PFSK-1 (cell line): Measurements from ENCODE around the gene NBR1.

ENCODE experiments used
- FOXP2 ChIP-seq: optimal IDR thresholded peaks from 2 replicates; pipeline ENCODE3; 2011; ENCODE audit warnings: borderline replicate concordance, control low read depth, inconsistent platforms; ENCODE audit not compliant: insufficient read depth; ENCODE audit errors: extremely low read length, extremely low read depth
- POLR2AphosphoS5 ChIP-seq: IDR thresholded peaks from 2 replicates; pipeline ENCODE4 v1.6.1; 2012; ENCODE audit warnings: low read depth, mild to moderate bottlenecking, control low read depth, low read length, moderate library complexity
- SIN3A ChIP-seq: IDR thresholded peaks from 2 replicates; pipeline ENCODE4 v1.6.1; 2012; ENCODE audit warnings: mild to moderate bottlenecking, low read length, moderate library complexity, borderline replicate concordance; ENCODE audit not compliant: insufficient read depth
- TAF1 ChIP-seq: IDR thresholded peaks from 2 replicates; pipeline ENCODE4 v1.6.1; 2012; ENCODE audit warnings: low read length, control low read depth, borderline replicate concordance; ENCODE audit not compliant: insufficient read depth
- TF ChIP-seq, protein P1 (sequence below), 2 experiments: IDR thresholded peaks; 2 replicates each; pipeline versions ENCODE4 v1.6.1 to v1.8.0; 2011 to 2012; ENCODE audit warnings: low read depth in 2 of 2, low read length in 2 of 2, control low read depth in 1 of 2, inconsistent platforms in 1 of 2, mild to moderate bottlenecking in 1 of 2, moderate library complexity in 1 of 2; ENCODE audit not compliant: insufficient read depth in 1 of 2

NBR1 gene

GRCh38 chr17:43155666-43156065 lies 15.3 kb upstream of the NBR1 start:
- TF ChIP-seq, protein P1, sequence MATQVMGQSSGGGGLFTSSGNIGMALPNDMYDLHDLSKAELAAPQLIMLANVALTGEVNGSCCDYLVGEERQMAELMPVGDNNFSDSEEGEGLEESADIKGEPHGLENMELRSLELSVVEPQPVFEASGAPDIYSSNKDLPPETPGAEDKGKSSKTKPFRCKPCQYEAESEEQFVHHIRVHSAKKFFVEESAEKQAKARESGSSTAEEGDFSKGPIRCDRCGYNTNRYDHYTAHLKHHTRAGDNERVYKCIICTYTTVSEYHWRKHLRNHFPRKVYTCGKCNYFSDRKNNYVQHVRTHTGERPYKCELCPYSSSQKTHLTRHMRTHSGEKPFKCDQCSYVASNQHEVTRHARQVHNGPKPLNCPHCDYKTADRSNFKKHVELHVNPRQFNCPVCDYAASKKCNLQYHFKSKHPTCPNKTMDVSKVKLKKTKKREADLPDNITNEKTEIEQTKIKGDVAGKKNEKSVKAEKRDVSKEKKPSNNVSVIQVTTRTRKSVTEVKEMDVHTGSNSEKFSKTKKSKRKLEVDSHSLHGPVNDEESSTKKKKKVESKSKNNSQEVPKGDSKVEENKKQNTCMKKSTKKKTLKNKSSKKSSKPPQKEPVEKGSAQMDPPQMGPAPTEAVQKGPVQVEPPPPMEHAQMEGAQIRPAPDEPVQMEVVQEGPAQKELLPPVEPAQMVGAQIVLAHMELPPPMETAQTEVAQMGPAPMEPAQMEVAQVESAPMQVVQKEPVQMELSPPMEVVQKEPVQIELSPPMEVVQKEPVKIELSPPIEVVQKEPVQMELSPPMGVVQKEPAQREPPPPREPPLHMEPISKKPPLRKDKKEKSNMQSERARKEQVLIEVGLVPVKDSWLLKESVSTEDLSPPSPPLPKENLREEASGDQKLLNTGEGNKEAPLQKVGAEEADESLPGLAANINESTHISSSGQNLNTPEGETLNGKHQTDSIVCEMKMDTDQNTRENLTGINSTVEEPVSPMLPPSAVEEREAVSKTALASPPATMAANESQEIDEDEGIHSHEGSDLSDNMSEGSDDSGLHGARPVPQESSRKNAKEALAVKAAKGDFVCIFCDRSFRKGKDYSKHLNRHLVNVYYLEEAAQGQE (IDR thresholded peaks at IDR 0.05; ENCODE audit: insufficient read depth in 1 of 2, low read depth in 2 of 2, low read length in 2 of 2): no peak
- TF ChIP-seq SIN3A (no peak), FOXP2 (no peak), POLR2AphosphoS5 (no peak), TAF1 (no peak)

DNA sequence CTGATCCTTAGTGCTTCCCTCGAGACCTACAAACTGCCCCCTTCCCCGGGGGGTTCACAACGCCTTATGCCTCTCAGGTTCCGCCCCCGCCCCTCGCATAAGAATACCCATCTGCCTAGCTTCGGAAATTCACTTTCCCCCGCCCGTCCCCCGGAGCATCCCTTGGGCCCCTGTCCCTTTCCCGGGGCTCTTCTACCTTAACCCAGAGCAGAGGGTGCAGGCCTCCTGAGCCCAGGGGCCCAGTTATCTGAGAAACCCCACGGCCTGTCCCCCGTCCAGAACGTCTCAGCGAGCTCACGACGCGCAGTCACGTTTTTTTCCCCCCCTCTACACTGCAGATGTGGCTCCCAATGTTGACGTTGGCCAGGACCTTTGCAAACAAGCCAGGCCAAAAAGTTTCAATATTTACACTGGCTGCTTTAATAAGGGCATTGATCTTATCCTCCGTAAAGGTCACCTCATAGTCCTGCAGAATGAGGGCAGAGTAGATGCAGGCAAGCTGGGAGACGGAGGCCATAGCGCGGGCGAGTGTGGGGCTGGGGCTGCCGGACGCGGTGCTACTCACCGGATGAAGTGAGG lies 1.4 kb upstream of the NBR1 start:
- no peak for TF ChIP-seq FOXP2
- no peak for TF ChIP-seq SIN3A
- no peak for TF ChIP-seq POLR2AphosphoS5
- TF ChIP-seq, protein P1 (IDR thresholded peaks at IDR 0.05; ENCODE audit: insufficient read depth in 1 of 2, low read depth in 2 of 2, low read length in 2 of 2): no peak
- TF ChIP-seq TAF1: no peak

GRCh38 chr17:43170140-43170765 lies 761 bp upstream of the NBR1 start:
- no peak for TF ChIP-seq TAF1
- TF ChIP-seq SIN3A: peak; percentile 40; the same call in 1 of the 2 replicates
- no peak for TF ChIP-seq FOXP2

DNA sequence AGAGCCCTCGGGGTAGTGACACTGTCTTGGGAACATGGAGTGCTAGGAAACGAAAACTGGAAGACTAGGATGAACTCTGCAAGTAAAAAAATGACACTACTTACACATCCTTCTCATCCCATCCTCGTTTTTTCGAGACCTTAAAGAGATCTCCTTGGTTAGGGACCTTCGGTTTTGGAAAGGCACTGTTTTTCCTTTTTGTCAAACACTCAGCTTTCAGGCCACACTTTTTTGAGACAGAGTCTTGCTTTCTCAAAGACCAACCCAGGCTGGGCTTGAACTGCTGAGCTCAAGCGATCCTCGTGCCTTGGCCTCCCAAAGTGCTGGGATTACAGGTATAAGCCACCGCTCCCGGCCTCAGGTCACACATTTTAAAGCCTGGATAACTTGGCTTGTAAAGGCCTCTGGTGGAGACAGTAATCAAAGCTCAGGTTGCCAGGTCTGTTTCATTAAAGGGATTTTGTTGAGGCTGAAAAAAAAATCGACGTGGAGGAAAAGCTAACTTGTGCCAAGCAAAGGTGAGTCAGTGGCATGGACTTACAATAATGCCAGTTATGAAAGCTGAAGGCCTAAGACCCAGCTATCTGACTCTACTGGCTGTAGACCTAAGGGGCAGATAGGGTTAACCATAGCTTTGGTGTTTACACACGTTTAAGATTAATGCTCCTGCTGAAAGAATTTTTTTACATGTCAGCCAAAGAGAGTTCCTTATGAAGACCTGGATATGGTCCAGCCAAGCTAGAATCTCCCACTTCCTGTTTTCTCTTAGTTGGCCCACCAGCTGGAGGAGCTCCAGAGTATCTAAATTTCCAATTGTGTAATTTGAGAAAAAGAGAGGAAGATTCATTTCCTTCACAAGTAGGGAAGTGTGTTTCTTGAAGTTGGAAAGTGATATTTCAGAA lies 823 bp downstream of the NBR1 start:
- no peak for TF ChIP-seq FOXP2
- no peak for TF ChIP-seq POLR2AphosphoS5
- TF ChIP-seq, protein P1 (IDR thresholded peaks at IDR 0.05; ENCODE audit: insufficient read depth in 1 of 2, low read depth in 2 of 2, low read length in 2 of 2): no peak
- TF ChIP-seq SIN3A: peak; percentile 59; the same call in 1 of the 2 replicates
- peak; percentile 37; the same call in 1 of the 2 replicates for TF ChIP-seq TAF1

GRCh38 chr17:43175213-43176118 lies 4.5 kb downstream of the NBR1 start:
- TF ChIP-seq, protein P1 (IDR thresholded peaks at IDR 0.05; ENCODE audit: insufficient read depth in 1 of 2, low read depth in 2 of 2, low read length in 2 of 2): no peak
- TF ChIP-seq SIN3A: no peak
- TF ChIP-seq TAF1: no peak
- TF ChIP-seq FOXP2: no peak
